B cell (primary cell): ENCODE data around the gene SCRN1. TPM values are rescaled to one million over a fixed set of nuclear protein-coding genes. Genes with fewer than 3 reads are reported as not detected.

ENCODE experiments used
- ATAC-seq: fragments of 200-7000 bp; cut with Tn5 transposase; one replicate; pipeline ENCODE4 v1.10.0; 2021; ENCODE audit warnings: low read depth, mild to moderate bottlenecking, moderate number of reproducible peaks, moderate library complexity
- CTCF ChIA-PET: fragments of 350-600 bp; sonication (Branson Sonifier 250); formaldehyde crosslinking; loops from one replicate; lab custom pipeline; 2021; ENCODE audit warnings: antibody characterized with exemption, inconsistent platforms; lab: Charles Lee
- POLR2A ChIA-PET: fragments of 350-600 bp; sonication (Branson Sonifier 250); formaldehyde crosslinking; loops from one replicate; lab custom pipeline; 2021; ENCODE audit warnings: antibody characterized with exemption; lab: Charles Lee
- DNase-seq: peaks from one replicate; pipeline ENCODE4 v3.0.0; 2013
- H2AFZ ChIP-seq: 2 replicates; pipeline ENCODE4 v1.6.1; 2012; ENCODE audit warnings: mild to moderate bottlenecking, low read depth, low read length; ENCODE audit not compliant: insufficient read depth, poor library complexity, severe bottlenecking
- H3K27ac ChIP-seq, 2 donors: 1 replicate in 1 of 2; 2 replicates in 1 of 2; pipeline ENCODE4 v1.5.1; 2012 to 2013; ENCODE audit warnings: low read length in 2 of 2, mild to moderate bottlenecking in 2 of 2, moderate library complexity in 1 of 2
- H3K27me3 ChIP-seq, 4 experiments: fragments of 200-600 bp in 1 of 4; sonication (generic) in 1 of 4; replicated peaks in 1 of 4; 1 replicate in 2 of 4; 2 replicates in 2 of 4; pipeline versions ENCODE4 v1.6.1 to v1.7.0; 2013 to 2016; ENCODE audit warnings: low read length in 3 of 4, mild to moderate bottlenecking in 2 of 4, mixed read lengths in 1 of 4, moderate library complexity in 1 of 4; ENCODE audit not compliant: insufficient read depth in 4 of 4, control insufficient read depth in 3 of 4; ENCODE audit errors: control extremely low read depth in 1 of 4
- H3K36me3 ChIP-seq, 2 experiments: replicated peaks in 1 of 2; 1 replicate in 1 of 2; 2 replicates in 1 of 2; pipeline versions ENCODE4 v1.6.1 to v1.7.1; 2013; ENCODE audit warnings: low read length in 1 of 2; ENCODE audit not compliant: insufficient read depth in 2 of 2, control insufficient read depth in 1 of 2; ENCODE audit errors: control extremely low read depth in 1 of 2, extremely low read depth in 1 of 2
- H3K4me1 ChIP-seq, 2 donors: fragments of 200-600 bp in 1 of 2; sonication (generic) in 1 of 2; 1 replicate in 1 of 2; 2 replicates in 1 of 2; pipeline versions ENCODE4 v1.5.1 to v1.6.1; 2013 to 2017; ENCODE audit warnings: low read length in 2 of 2; ENCODE audit not compliant: control insufficient read depth in 2 of 2, insufficient read depth in 2 of 2
- H3K4me2 ChIP-seq: replicated peaks from 2 replicates; pipeline ENCODE3; 2012; ENCODE audit warnings: mild to moderate bottlenecking, low read depth, low read length; ENCODE audit not compliant: poor library complexity, severe bottlenecking
- H3K4me3 ChIP-seq, 5 experiments: fragments of 200-600 bp in 1 of 5; sonication (generic) in 1 of 5; 1 replicate in 3 of 5; 2 replicates in 2 of 5; pipeline versions ENCODE4 v1.5.1 to v1.7.0; 2011 to 2016; ENCODE audit warnings: low read length in 4 of 5, mild to moderate bottlenecking in 4 of 5, low read depth in 2 of 5, control low read depth in 1 of 5, moderate library complexity in 1 of 5; ENCODE audit not compliant: insufficient read depth in 1 of 5; ENCODE audit errors: control extremely low read depth in 1 of 5, extremely low read depth in 1 of 5
- H3K79me2 ChIP-seq: fragments of 200-600 bp; sonication (generic); one replicate; pipeline ENCODE4 v1.6.0; 2016; ENCODE audit warnings: low read length; ENCODE audit not compliant: control insufficient read depth, insufficient read depth
- H3K9ac ChIP-seq: fragments of 200-600 bp; sonication (generic); 2 replicates; pipeline ENCODE4 v1.6.1; 2017; ENCODE audit warnings: mild to moderate bottlenecking, low read length, moderate library complexity
- H3K9me3 ChIP-seq, 3 donors: one replicate each; pipeline versions ENCODE4 v1.6.1 to v1.7.1; 2013; ENCODE audit warnings: low read length in 2 of 3; ENCODE audit not compliant: control insufficient read depth in 2 of 3, insufficient read depth in 1 of 3; ENCODE audit errors: control extremely low read depth in 1 of 3
- H4K20me1 ChIP-seq: 2 replicates; pipeline ENCODE4 v1.6.0; 2012; ENCODE audit warnings: mild to moderate bottlenecking, low read length; ENCODE audit not compliant: insufficient read depth, control insufficient read depth, poor library complexity, severe bottlenecking
- H3K27ac Mint-ChIP-seq: one replicate; pipeline ENCODE4 v1.8.0; 2021; ENCODE audit warnings: mixed read lengths
- H3K27me3 Mint-ChIP-seq: one replicate; pipeline ENCODE4 v1.8.0; 2021; ENCODE audit warnings: mixed read lengths
- H3K4me1 Mint-ChIP-seq: one replicate; pipeline ENCODE4 v1.8.0; 2021; ENCODE audit warnings: mixed read lengths
- H3K4me3 Mint-ChIP-seq: one replicate; pipeline ENCODE4 v1.8.0; 2021; ENCODE audit warnings: mixed read lengths
- H3K9me3 Mint-ChIP-seq: one replicate; pipeline ENCODE4 v1.8.0; 2022; ENCODE audit warnings: mixed read lengths; ENCODE audit not compliant: insufficient read depth
- EZH2 ChIP-seq: IDR thresholded peaks from 2 replicates; pipeline ENCODE4 v1.6.1; 2012; ENCODE audit warnings: borderline replicate concordance, low read depth, mild to moderate bottlenecking, moderate library complexity, low read length; ENCODE audit not compliant: insufficient read depth, poor library complexity, severe bottlenecking
- WGBS: methylation state at CpG from one replicate; pipeline ENCODE4 v1.1.5; 2013; ENCODE audit warnings: missing lambda C conversion rate; ENCODE audit not compliant: insufficient coverage; 5-methylcytosine and 5-hydroxymethylcytosine counted together
- intact Hi-C: fragments of 100-400 bp; cut with micrococcal nuclease; formaldehyde crosslinking; loops from one replicate; pipeline ENCODE4 v1.10.0; 2022
- polyA plus RNA-seq: library from polyadenylated mRNA; depleted of rRNA; stranded (reverse); fragments of >200 nt; gene quantifications from 2 replicates; pipeline ENCODE4 v1.2.3, GENCODE V29; 2012
- total RNA-seq, 2 donors: library from RNA; stranded (reverse); fragments of 120-200 nt in 1 of 2; gene quantifications; 1 replicate in 1 of 2; 2 replicates in 1 of 2; pipeline versions ENCODE4 v1.2.3 to v1.2.4, GENCODE V29; 2013 to 2022
- TF ChIP-seq, protein P1 (sequence below): fragments of 200-600 bp; IDR thresholded peaks from one replicate; pipeline ENCODE4 v1.8.0; 2022; ENCODE audit warnings: antibody characterized with exemption, mild to moderate bottlenecking

Gene SCRN1
- total and polyA plus RNA-seq, 2 donors (not counting 1 experiment from before 2014, with no cell fraction given), result 16.6 to 66.6 TPM

DNA sequence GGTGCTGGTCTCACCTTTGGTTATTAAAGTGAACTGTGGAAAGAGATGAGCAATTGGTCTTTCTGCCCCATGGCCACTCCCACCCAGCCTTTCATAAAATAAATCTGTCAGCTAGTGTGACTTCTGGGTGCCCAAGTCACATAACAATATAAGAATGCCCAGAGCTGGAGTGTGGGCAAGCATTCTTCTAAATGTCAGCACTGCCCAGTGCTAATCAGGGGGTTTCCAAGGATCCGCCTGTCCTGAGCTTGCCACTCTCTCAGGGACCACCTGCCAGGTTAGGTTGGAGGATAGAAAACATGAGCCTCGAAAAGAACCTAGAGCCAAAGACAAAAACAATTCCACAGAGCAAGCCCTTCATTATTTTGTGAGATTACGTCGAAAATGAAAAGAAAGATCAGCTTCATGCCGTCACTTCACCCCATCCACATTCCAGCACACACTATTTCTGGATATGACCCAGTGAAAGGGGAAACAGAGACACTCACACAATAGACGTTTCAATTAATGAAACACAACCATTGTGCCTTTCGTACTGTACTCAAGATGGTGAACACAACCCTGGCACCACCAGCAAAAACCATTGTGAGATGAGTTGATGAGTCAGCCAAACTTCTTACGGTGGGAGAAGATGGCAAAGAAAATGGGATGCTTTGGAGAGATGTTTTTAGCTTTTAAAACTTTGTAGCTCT, 30.8 kb downstream of the SCRN1 start:
- Histone ChIP-seq H2AFZ (no peak overlapping the region), H3K4me1 (peaks cover 14 to 20% of the 10 kb centered on the region in 2 donors), H3K79me2 (no peaks in the 10 kb centered on the region), H3K4me3 (no peak overlapping the region), H3K27ac (no peak overlapping the region), H3K9me3 (no peaks in the 10 kb centered on the region), H4K20me1 (peaks cover 5% of the 10 kb centered on the region), H3K27me3 (no peaks in the 10 kb centered on the region), H3K4me2 (no peak overlapping the region), H3K36me3 (peaks cover 0 to 5% of the 10 kb centered on the region in 2 experiments), H3K9ac (no peak overlapping the region)
- H3K27ac Mint-ChIP-seq, result no peak overlapping the region
- ChIA-PET POLR2A (no interaction called here), CTCF (interaction anchor here (1.1 to 5.4 kb wide), 3 partner anchors 37 to 115 kb away, joined by 4 to 48 read pairs (median 19); no protein-coding TSS in a partner anchor)
- DNase-seq (no peak), ATAC-seq (no peak)
- H3K4me3 Mint-ChIP-seq, result no peak overlapping the region
- TF ChIP-seq, protein P1, sequence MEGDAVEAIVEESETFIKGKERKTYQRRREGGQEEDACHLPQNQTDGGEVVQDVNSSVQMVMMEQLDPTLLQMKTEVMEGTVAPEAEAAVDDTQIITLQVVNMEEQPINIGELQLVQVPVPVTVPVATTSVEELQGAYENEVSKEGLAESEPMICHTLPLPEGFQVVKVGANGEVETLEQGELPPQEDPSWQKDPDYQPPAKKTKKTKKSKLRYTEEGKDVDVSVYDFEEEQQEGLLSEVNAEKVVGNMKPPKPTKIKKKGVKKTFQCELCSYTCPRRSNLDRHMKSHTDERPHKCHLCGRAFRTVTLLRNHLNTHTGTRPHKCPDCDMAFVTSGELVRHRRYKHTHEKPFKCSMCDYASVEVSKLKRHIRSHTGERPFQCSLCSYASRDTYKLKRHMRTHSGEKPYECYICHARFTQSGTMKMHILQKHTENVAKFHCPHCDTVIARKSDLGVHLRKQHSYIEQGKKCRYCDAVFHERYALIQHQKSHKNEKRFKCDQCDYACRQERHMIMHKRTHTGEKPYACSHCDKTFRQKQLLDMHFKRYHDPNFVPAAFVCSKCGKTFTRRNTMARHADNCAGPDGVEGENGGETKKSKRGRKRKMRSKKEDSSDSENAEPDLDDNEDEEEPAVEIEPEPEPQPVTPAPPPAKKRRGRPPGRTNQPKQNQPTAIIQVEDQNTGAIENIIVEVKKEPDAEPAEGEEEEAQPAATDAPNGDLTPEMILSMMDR, result no peak
- TF ChIP-seq EZH2, result no peak
- intact Hi-C loops, result no loop called here
- no peaks in the 10 kb centered on the region for H3K27me3 Mint-ChIP-seq
- peaks cover 32% of the 10 kb centered on the region for H3K4me1 Mint-ChIP-seq
- WGBS, result 100% methylated on average over 1 of the region's 8 CpGs
- H3K9me3 Mint-ChIP-seq, result no peaks in the 10 kb centered on the region

DNA sequence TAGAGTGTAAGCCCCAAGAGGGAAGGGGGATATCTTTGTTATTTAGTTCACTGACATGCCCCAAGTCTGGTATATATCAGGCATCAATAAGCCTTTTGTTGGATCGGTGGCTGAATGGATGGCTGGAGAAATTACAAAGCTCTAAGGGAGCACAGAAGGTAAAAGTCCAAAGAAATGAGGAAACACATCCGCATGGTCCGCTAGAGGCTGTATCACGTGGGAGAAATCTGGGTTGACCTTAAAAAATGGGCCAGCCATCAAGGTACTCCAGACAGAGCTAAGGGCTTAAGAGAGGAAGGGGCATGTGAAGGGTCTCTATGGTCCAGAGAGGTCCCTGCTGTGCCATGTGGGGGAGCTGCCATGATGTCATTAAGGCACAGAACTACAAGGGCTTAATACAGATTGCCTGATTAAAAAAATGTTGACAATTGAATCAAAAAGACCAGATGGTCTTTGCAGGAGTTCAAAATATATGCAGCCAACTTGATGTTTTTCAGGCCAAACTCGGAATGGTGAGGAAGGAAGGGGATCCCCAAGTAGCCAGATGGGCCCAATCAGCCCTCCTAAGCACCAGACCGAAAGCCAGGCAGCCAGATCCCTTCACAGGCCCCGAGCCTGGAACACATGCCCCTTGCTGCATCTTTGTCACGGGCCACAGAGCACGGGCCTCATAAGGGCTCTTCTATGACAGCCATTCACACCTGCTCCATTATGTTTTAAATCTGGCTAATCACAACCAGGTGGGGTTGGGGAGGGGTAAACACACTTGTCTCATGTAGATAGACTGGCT, 31.9 kb downstream of the SCRN1 start:
- Histone ChIP-seq H2AFZ (no peak overlapping the region), H3K36me3 (peaks cover 0 to 2% of the 10 kb centered on the region in 2 experiments), H3K79me2 (no peaks in the 10 kb centered on the region), H3K4me3 (no peak overlapping the region), H3K27me3 (no peaks in the 10 kb centered on the region), H3K9ac (no peak overlapping the region), H3K27ac (no peak overlapping the region), H4K20me1 (peaks cover 5% of the 10 kb centered on the region), H3K4me1 (peaks cover 14 to 20% of the 10 kb centered on the region in 2 donors), H3K9me3 (no peaks in the 10 kb centered on the region), H3K4me2 (no peak overlapping the region)
- no peaks in the 10 kb centered on the region for H3K9me3 Mint-ChIP-seq
- DNase-seq (no peak), ATAC-seq (no peak)
- ChIA-PET POLR2A (no interaction called here), CTCF (interaction anchor here (0.8 to 5.4 kb wide), 5 partner anchors 15 to 117 kb away, joined by 3 to 48 read pairs (median 9); no protein-coding TSS in a partner anchor)
- H3K4me1 Mint-ChIP-seq, result peaks cover 32% of the 10 kb centered on the region
- peak overlapping the region; percentile 42 for H3K27ac Mint-ChIP-seq
- no peaks in the 10 kb centered on the region for H3K27me3 Mint-ChIP-seq
- intact Hi-C loops, result loop anchor here (2.0 kb wide), 1 partner anchor 105 kb away; no protein-coding TSS in a partner anchor
- TF ChIP-seq EZH2, result no peak
- TF ChIP-seq, protein P1, result no peak
- H3K4me3 Mint-ChIP-seq, result no peak overlapping the region
- WGBS, result 95% methylated on average over 7 of the region's 9 CpGs
